CD4-positive, CD25-positive, alpha-beta regulatory T cell (primary cell): ENCODE results near the gene SH3D21. TPM values are rescaled to one million over a fixed set of nuclear protein-coding genes. Genes with fewer than 3 reads are reported as not detected.
A peak's percentile ranks its signal among the peaks of the same experiment; 100 is the strongest.

Experiments
- ATAC-seq, 2 donors: fragments of 150-1000 bp; cut with Tn5 transposase; one replicate each; pipeline ENCODE4 v1.10.0; 2021; ENCODE audit warnings: low read depth in 2 of 2, moderate number of reproducible peaks in 2 of 2, moderate library complexity in 1 of 2
- DNase-seq, 3 donors: peaks; one replicate each; pipeline versions ENCODE4 v3.0.0 to v3.0.0-alpha.2; 2012 to 2022; ENCODE audit warnings: mixed read lengths in 1 of 3
- H3K27ac ChIP-seq: one replicate; pipeline ENCODE4 v1.7.0; 2013; ENCODE audit warnings: mild to moderate bottlenecking, low read length; ENCODE audit not compliant: insufficient read depth, poor library complexity, severe bottlenecking
- H3K27me3 ChIP-seq: one replicate; pipeline ENCODE4 v1.7.0; 2013; ENCODE audit warnings: low read length; ENCODE audit not compliant: control insufficient read depth, insufficient read depth
- H3K36me3 ChIP-seq: one replicate; pipeline ENCODE4 v1.7.0; 2013; ENCODE audit warnings: mild to moderate bottlenecking, low read length, moderate library complexity; ENCODE audit not compliant: control insufficient read depth, insufficient read depth
- H3K4me1 ChIP-seq: 2 replicates; pipeline ENCODE4 v1.7.0; 2013; ENCODE audit warnings: mild to moderate bottlenecking, low read length; ENCODE audit not compliant: insufficient read depth, control insufficient read depth, poor library complexity, severe bottlenecking
- H3K4me3 ChIP-seq: one replicate; pipeline ENCODE4 v1.7.0; 2013; ENCODE audit warnings: low read depth, mild to moderate bottlenecking, low read length, moderate library complexity
- H3K9me3 ChIP-seq, 2 experiments: 1 replicate in 1 of 2; 2 replicates in 1 of 2; pipeline ENCODE4 v1.7.0; 2013; ENCODE audit warnings: low read length in 2 of 2, mild to moderate bottlenecking in 1 of 2, moderate library complexity in 1 of 2; ENCODE audit not compliant: control insufficient read depth in 2 of 2
- H3K27ac Mint-ChIP-seq, 3 donors: one replicate each; pipeline ENCODE4 v1.8.0; 2020 to 2022; ENCODE audit warnings: mild to moderate bottlenecking in 3 of 3, mixed read lengths in 3 of 3, moderate library complexity in 2 of 3
- H3K27me3 Mint-ChIP-seq: one replicate; pipeline ENCODE4 v1.8.0; 2022; ENCODE audit warnings: mild to moderate bottlenecking, mixed read lengths
- H3K36me3 Mint-ChIP-seq: one replicate; pipeline ENCODE4 v1.8.0; 2020; ENCODE audit warnings: mixed read lengths
- H3K4me1 Mint-ChIP-seq, 4 donors: one replicate each; pipeline ENCODE4 v1.8.0; 2020 to 2022; ENCODE audit warnings: mixed read lengths in 4 of 4, mild to moderate bottlenecking in 1 of 4
- H3K4me3 Mint-ChIP-seq, 4 donors: one replicate each; pipeline ENCODE4 v1.8.0; 2020 to 2022; ENCODE audit warnings: mild to moderate bottlenecking in 4 of 4, mixed read lengths in 4 of 4, moderate library complexity in 3 of 4
- H3K9me3 Mint-ChIP-seq, 7 donors: one replicate each; pipeline ENCODE4 v1.8.0; 2020 to 2022; ENCODE audit warnings: mixed read lengths in 7 of 7, mild to moderate bottlenecking in 3 of 7, moderate library complexity in 2 of 7
- polyA plus RNA-seq, 4 donors: library from polyadenylated mRNA; unstranded; fragments of 300-500 nt; fragmentation: Illumina TruSeq; gene quantifications; one replicate each; pipeline ENCODE4 v1.2.3, GENCODE V29; 2021
- total RNA-seq: library from RNA; stranded (reverse); gene quantifications from one replicate; pipeline ENCODE4 v1.2.3, GENCODE V29; 2022

Gene SH3D21
- total and polyA plus RNA-seq, 5 donors from 2014 or later, result 0.26 to 3.2 (median 0.34) TPM

DNA sequence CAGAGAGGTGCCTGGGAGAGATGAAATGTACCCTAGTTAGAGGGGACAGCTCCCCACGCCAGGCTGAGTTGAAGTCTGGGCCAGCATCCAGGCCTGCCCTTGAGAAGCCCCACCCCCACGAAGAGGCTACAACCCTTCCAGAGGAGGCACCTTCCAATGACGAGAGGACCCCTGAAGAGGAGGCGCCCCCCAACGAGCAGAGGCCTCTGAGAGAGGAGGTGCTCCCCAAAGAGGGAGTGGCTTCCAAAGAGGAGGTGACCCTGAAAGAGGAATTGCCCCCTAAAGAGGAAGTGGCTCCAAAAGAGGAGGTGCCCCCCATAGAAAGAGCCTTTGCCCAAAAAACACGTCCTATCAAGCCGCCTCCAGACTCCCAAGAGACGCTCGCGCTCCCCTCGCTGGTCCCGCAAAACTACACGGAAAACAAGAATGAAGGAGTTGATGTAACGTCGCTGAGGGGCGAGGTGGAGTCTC is 14.2 kb downstream of the SH3D21 start:
- Histone ChIP-seq H3K4me1 (peaks cover 33% of the 10 kb centered on the region), H3K27me3 (no peaks in the 10 kb centered on the region), H3K27ac (no peak overlapping the region), H3K9me3 (no peaks in the 10 kb centered on the region), H3K36me3 (no peaks in the 10 kb centered on the region), H3K4me3 (no peak overlapping the region)
- H3K4me1 Mint-ChIP-seq, result peaks cover 0 to 27% (median 15%) of the 10 kb centered on the region in 4 donors
- DNase-seq (no peak), ATAC-seq (no peak)
- H3K27ac Mint-ChIP-seq, result peak overlapping the region in 2 of 3 donors; percentile 66 to 69
- H3K36me3 Mint-ChIP-seq, result no peaks in the 10 kb centered on the region
- H3K4me3 Mint-ChIP-seq, result peak overlapping the region; percentile 77 to 93 (median 82)
- H3K9me3 Mint-ChIP-seq, result no peaks in the 10 kb centered on the region
- H3K27me3 Mint-ChIP-seq, result peaks cover 4% of the 10 kb centered on the region

DNA sequence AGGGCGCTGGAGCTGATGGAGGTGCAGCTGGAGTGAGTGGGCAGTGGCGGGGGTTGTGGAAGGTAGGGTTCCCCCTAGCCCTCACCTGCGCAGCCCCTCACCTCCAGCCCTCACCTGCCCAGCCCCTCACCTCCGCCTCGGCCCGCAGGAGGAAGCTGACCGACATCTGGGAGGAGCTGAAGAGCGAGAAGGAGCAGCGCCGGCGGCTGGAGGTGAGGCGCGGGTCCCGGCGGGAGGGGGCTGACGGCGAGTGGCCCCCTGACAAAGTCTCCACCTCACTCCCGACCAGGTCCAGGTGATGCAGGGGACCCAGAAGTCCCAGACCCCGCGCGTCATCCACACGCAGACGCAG is 14.6 kb downstream of the SH3D21 start:
- peaks cover 33% of the 10 kb centered on the region for H3K4me1 ChIP-seq
- no peak overlapping the region for H3K27ac ChIP-seq
- H3K4me1 Mint-ChIP-seq, result peaks cover 0 to 27% (median 15%) of the 10 kb centered on the region in 4 donors
- ATAC-seq, result no peak
- peak overlapping the region; percentile 77 to 93 (median 82) for H3K4me3 Mint-ChIP-seq
- H3K27me3 ChIP-seq, result no peaks in the 10 kb centered on the region
- no peaks in the 10 kb centered on the region for H3K9me3 Mint-ChIP-seq
- H3K27me3 Mint-ChIP-seq, result peaks cover 4% of the 10 kb centered on the region
- no peak overlapping the region for H3K4me3 ChIP-seq
- no peaks in the 10 kb centered on the region for H3K9me3 ChIP-seq
- peak overlapping the region in 2 of 3 donors; percentile 66 to 69 for H3K27ac Mint-ChIP-seq
- no peaks in the 10 kb centered on the region for H3K36me3 ChIP-seq
- H3K36me3 Mint-ChIP-seq, result no peaks in the 10 kb centered on the region
- no peak for DNase-seq

DNA sequence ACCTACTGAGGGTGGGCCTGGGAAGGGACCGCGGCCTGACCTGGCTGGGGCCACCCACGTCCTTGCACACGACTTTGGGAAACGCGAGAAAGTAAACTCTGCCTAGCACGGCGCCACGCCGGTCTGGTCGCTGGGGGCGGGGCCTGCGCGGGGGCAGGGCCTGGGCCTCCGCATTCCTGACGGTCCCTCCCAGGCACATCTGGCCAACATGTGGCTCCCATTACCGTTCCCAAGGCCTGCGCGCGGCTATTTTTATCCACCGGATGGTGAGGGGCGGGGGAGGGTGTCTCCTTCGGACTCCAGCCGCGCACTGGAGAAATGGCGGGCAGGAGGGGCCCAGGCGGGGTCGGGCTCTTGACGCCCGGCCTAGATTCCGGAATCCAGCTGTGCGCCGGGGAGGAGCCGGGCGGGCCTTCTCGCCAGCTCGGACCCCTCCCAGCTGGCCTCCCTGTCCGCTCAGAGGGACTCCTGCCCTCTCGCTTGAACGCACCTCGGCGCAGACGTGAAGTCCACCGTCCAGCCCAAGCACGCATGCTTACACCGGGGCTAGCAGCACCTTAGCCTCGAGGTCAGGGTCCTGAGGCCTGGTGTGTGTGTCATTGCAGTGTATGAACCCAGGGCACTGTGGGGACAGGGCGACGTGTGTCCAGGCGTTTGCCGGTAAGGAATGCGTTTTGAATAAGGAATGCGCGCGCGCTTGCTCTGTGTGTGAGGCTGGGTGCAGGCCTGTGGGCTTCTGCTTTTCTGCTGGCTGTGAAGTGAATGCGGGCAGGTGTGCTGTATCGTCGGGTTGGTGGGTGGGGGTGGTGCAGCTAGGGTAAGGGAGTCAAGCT is 15.2 kb downstream of the SH3D21 start:
- Histone ChIP-seq H3K4me3 (no peak overlapping the region), H3K27me3 (no peaks in the 10 kb centered on the region), H3K4me1 (peaks cover 33% of the 10 kb centered on the region), H3K27ac (no peak overlapping the region), H3K9me3 (no peaks in the 10 kb centered on the region), H3K36me3 (no peaks in the 10 kb centered on the region)
- no peaks in the 10 kb centered on the region for H3K9me3 Mint-ChIP-seq
- peak overlapping the region in 1 of 3 donors; percentile 64 for H3K27ac Mint-ChIP-seq
- H3K4me1 Mint-ChIP-seq, result peaks cover 0 to 27% (median 15%) of the 10 kb centered on the region in 4 donors
- ATAC-seq (peak in 1 of 2 donors; percentile 28), DNase-seq (no peak)
- H3K36me3 Mint-ChIP-seq, result no peaks in the 10 kb centered on the region
- peaks cover 4% of the 10 kb centered on the region for H3K27me3 Mint-ChIP-seq
- H3K4me3 Mint-ChIP-seq, result peak overlapping the region; percentile 75 to 85 (median 80)

DNA sequence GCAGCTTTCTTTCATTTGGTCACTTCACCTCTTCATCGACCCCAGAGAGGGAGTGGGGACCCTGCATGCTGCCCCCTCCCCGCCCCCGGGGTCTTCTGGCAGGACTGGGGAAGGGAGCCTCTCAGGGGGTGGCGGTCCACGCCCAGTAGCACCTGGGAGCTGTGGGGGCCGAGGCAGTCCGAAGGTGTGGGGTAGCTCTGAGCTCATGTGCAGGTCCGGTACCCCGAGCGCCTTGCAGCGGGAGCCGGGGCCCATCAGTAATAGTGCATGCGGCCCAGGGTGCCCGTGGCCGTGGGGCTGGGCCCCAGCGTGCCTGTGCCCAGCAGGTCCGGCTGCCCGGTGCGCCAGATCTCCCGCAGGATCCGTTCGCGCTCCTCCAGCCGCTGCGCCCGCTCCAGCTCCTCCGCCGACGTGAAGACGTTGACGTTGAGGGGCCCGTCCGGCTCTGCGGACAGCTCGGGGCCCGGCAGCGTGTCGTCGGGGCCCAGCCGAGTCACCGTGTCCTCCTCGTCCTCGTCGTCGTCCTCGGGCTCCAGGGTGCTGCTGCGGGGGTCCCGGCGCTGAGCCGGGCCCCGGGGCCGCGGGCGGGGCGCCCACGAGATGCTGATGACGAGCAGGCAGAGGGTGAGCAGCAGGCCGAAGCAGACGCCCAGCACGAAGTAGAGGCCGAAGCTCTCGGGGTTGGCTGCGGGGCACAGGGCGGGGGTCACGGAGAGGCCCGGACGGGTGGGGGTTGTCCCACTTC is 16.0 kb downstream of the SH3D21 start:
- no peaks in the 10 kb centered on the region for H3K9me3 ChIP-seq
- Mint-ChIP-seq H3K36me3 (no peaks in the 10 kb centered on the region), H3K4me1 (peaks cover 0 to 29% (median 18%) of the 10 kb centered on the region in 4 donors), H3K9me3 (no peaks in the 10 kb centered on the region), H3K4me3 (peak overlapping the region; percentile 75 to 85 (median 82)), H3K27me3 (peaks cover 8% of the 10 kb centered on the region), H3K27ac (peak overlapping the region in 1 of 3 donors; percentile 64)
- no peaks in the 10 kb centered on the region for H3K27me3 ChIP-seq
- H3K4me3 ChIP-seq, result no peak overlapping the region
- H3K36me3 ChIP-seq, result no peaks in the 10 kb centered on the region
- DNase-seq (no peak), ATAC-seq (no peak)
- H3K27ac ChIP-seq, result no peak overlapping the region
- peaks cover 33% of the 10 kb centered on the region for H3K4me1 ChIP-seq

DNA sequence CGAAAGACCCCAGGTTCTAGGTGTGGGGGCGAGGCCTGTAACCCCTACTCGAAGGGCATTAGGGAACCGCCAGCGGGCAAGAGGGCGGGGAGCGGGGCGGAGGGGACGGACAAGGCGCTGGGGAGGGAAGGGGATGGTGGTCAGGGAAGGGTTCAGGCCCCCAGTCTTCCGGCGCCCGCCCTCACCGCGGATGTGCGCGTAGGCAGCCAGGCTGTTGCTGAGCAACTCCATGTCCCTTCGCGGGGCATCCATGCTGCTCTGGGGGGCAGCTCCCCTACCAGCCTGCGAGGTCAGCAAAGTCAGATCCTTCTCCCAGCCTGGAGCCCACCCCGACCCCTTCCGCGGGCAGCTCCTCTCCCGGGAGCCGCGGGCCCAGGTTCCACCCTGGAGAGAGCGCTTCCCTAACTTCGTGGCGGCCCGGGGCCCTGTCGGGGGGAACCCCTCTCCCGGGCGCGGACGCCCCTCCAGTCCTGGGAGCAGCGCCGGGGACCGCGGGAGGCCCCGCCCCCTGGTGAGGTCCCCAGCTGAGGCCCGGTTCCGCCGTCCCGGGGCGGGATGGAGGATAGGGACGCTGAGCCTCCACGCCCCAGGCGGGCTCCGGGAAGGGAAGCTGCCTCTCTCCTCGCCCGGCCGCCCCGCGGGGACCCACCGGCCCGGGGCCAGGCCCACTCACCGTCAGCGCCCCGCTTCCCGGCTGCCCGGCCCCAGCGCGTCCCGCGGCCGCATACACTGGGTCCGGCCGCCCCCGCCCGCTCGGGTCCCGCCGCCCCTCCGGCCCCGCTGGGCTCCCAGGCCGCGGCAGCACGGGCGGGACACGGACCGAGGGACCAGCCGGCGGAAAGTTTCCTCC is 16.8 kb downstream of the SH3D21 start:
- H3K27ac Mint-ChIP-seq, result peak overlapping the region in 1 of 3 donors; percentile 65
- H3K36me3 ChIP-seq, result no peaks in the 10 kb centered on the region
- H3K4me3 ChIP-seq, result no peak overlapping the region
- H3K4me3 Mint-ChIP-seq, result peak overlapping the region in 3 of 4 donors; percentile 76 to 84 (median 79)
- no peaks in the 10 kb centered on the region for H3K27me3 ChIP-seq
- DNase-seq (peak; percentile 40 to 61 (median 41)), ATAC-seq (peak; percentile 14 to 16)
- H3K4me1 Mint-ChIP-seq, result peaks cover 0 to 31% (median 17%) of the 10 kb centered on the region in 4 donors
- H3K27ac ChIP-seq, result no peak overlapping the region
- H3K36me3 Mint-ChIP-seq, result no peaks in the 10 kb centered on the region
- peaks cover 33% of the 10 kb centered on the region for H3K4me1 ChIP-seq
- H3K27me3 Mint-ChIP-seq, result peaks cover 11% of the 10 kb centered on the region
- H3K9me3 ChIP-seq, result no peaks in the 10 kb centered on the region
- no peaks in the 10 kb centered on the region for H3K9me3 Mint-ChIP-seq

DNA sequence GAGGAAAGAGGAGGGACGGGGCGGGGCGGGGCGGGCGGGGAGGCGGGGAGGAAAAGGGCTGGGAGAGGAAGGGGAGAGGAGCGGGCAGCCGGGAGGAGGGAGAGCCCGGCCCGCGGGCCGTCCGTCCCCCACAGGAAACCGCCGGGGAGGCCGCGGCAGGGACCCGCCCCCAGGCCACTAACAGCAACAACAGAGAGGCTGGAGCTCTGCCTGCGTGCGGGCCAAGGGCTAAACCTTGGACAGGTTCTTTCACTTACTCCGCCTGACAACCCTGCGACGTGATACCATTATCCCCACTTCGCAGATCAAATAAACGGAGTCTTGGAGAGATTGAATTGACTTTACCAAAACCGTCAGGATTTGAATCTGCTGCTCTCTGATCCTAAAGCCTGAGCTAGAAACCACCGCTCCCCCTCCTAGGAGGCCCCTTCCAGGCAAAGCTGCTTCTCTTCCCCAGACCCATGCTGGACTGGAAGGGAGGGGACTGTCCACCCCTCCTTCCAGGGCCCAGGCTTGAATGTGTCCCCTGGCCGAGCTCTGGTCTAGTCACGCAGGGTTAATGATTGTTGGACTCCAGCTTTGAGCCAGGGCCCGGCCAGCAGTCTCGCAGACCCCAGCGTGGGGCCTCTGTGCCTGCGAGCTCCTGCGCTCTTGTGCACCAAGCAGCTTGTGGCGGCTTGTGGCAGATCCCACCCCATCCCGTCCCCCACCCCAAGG is 17.6 kb downstream of the SH3D21 start, which contains the start of gene EVA1B:
TSS of gene EVA1B (minus strand) at position 10 of the 717 bp plus-strand sequence. CDS start 608 bp downstream, outside the sequence.
- H3K4me3 ChIP-seq, result peak within 1 kb of the TSS; percentile 83
- ATAC-seq (peak; percentile 14 to 38), DNase-seq (peak; percentile 32 to 74 (median 52))
- Mint-ChIP-seq H3K27ac (peak within 1 kb of the TSS; percentile 75 to 85 (median 79)), H3K36me3 (no peaks in the 10 kb centered on the region), H3K4me1 (peaks cover 0 to 31% (median 14%) of the 10 kb centered on the region in 4 donors), H3K27me3 (peaks cover 13% of the 10 kb centered on the region), H3K9me3 (no peaks in the 10 kb centered on the region), H3K4me3 (peak within 1 kb of the TSS; percentile 76 to 92 (median 84))
- H3K27ac ChIP-seq, result peak within 1 kb of the TSS; percentile 14
- H3K36me3 ChIP-seq, result no peaks in the 10 kb centered on the region
- H3K27me3 ChIP-seq, result no peaks in the 10 kb centered on the region
- peaks cover 33% of the 10 kb centered on the region for H3K4me1 ChIP-seq
- H3K9me3 ChIP-seq, result no peaks in the 10 kb centered on the region
